ENCODE data around the gene SCTR.

DNA sequence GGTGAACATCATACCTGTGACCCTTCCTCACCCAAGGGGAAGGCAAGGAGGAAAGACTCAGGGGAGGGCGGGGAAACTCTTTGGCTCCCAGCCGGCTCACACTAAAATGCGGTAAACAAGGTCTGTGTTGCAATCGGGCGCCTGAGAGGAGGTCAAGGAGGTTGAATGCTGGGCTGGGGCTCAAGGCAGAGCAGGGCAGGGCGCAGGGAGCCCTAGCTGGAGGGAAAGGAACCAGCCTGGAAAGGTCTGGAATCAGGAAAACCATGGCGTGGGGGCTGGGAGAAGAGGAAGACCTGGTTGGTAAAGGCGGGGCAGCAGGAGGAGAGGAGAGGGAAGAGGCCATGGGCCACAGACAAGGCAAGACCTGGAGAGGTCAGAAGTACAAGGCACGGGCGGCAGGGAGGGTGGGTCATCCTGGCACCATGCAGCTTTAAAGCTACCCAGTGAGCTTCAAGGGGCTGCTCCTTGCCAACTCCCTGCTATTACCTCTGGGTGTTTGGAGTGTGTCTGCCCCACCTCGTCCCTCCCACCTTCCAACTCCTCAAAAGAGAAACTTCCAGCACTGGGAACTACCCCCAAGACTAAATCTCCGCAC, 97.4 kb downstream of the SCTR start:
- TF ChIP-seq, protein P1, sequence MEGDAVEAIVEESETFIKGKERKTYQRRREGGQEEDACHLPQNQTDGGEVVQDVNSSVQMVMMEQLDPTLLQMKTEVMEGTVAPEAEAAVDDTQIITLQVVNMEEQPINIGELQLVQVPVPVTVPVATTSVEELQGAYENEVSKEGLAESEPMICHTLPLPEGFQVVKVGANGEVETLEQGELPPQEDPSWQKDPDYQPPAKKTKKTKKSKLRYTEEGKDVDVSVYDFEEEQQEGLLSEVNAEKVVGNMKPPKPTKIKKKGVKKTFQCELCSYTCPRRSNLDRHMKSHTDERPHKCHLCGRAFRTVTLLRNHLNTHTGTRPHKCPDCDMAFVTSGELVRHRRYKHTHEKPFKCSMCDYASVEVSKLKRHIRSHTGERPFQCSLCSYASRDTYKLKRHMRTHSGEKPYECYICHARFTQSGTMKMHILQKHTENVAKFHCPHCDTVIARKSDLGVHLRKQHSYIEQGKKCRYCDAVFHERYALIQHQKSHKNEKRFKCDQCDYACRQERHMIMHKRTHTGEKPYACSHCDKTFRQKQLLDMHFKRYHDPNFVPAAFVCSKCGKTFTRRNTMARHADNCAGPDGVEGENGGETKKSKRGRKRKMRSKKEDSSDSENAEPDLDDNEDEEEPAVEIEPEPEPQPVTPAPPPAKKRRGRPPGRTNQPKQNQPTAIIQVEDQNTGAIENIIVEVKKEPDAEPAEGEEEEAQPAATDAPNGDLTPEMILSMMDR (IDR thresholded peaks at IDR 0.05) = no peak
- no peak for TF ChIP-seq EZH2 (IDR thresholded peaks at IDR 0.05; ENCODE audit: borderline replicate concordance, insufficient read depth, low read depth, low read length, poor library complexity, severe bottlenecking)
